ENCODE results near the gene CDC25C.

DNA sequence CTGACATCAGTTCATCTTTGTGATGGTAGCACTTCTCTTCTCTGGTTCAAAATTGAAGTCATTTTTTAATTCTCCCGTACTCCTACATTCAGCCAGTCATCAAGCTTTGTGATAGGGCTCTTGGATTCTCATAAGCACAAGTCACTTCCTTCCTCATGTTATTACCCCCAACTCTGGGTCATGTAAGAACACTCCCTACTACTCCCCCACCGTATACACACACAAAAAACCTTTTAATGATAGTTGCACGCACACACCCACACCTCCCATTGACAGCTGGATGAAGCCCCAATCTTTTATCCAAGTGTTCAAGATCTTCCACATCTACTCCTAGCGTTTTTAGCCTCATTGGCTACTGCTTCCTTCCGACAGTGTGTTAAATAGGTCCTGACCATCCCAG lies 37.7 kb upstream of the CDC25C start:
- TF ChIP-seq, protein P1, sequence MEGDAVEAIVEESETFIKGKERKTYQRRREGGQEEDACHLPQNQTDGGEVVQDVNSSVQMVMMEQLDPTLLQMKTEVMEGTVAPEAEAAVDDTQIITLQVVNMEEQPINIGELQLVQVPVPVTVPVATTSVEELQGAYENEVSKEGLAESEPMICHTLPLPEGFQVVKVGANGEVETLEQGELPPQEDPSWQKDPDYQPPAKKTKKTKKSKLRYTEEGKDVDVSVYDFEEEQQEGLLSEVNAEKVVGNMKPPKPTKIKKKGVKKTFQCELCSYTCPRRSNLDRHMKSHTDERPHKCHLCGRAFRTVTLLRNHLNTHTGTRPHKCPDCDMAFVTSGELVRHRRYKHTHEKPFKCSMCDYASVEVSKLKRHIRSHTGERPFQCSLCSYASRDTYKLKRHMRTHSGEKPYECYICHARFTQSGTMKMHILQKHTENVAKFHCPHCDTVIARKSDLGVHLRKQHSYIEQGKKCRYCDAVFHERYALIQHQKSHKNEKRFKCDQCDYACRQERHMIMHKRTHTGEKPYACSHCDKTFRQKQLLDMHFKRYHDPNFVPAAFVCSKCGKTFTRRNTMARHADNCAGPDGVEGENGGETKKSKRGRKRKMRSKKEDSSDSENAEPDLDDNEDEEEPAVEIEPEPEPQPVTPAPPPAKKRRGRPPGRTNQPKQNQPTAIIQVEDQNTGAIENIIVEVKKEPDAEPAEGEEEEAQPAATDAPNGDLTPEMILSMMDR (IDR thresholded peaks at IDR 0.05; ENCODE audit: low read depth, low read length) = no peak
- no peak for TF ChIP-seq EZH2phosphoT487 (IDR thresholded peaks at IDR 0.05; ENCODE audit: low read depth)

All from OCI-LY3 (cell line).